DND-41 (cell line): Measurements from ENCODE around the gene RBFOX1.

Source experiments
- ATAC-seq: fragments of 200-7000 bp; cut with Tn5 transposase; 3 replicates; pipeline ENCODE4 v1.9.1; 2021; ENCODE audit warnings: low read depth; ENCODE audit not compliant: insufficient read depth
- DNase-seq: peaks from one replicate; pipeline ENCODE4 v3.0.0-alpha.2; 2020
- H2AFZ ChIP-seq: 2 replicates; pipeline ENCODE4 v1.6.0; 2012; ENCODE audit warnings: low read depth, low read length
- H3K27ac ChIP-seq: 2 replicates; pipeline ENCODE4 v1.5.1; 2012; ENCODE audit warnings: low read length, inconsistent platforms
- H3K27me3 ChIP-seq: fragments of 200-600 bp; sonication (generic); 2 replicates; pipeline ENCODE4 v1.6.0; 2012; ENCODE audit warnings: low read length, mild to moderate bottlenecking, inconsistent platforms; ENCODE audit not compliant: insufficient read depth, poor library complexity
- H3K36me3 ChIP-seq: 2 replicates; pipeline ENCODE4 v1.5.1; 2012; ENCODE audit warnings: low read length, inconsistent platforms; ENCODE audit not compliant: insufficient read depth
- H3K4me1 ChIP-seq: 2 replicates; pipeline ENCODE4 v1.5.1; 2012; ENCODE audit warnings: mild to moderate bottlenecking, low read length; ENCODE audit not compliant: insufficient read depth
- H3K4me2 ChIP-seq: 2 replicates; pipeline ENCODE4 v1.6.0; 2012; ENCODE audit warnings: mild to moderate bottlenecking, moderate library complexity, low read length, inconsistent platforms; ENCODE audit not compliant: insufficient read depth
- H3K4me3 ChIP-seq, 2 experiments: fragments of 200-600 bp in 1 of 2; shearing (Covaris generic) in 1 of 2; 2 replicates each; pipeline ENCODE4 v1.5.1; 2012 to 2016; ENCODE audit warnings: inconsistent platforms in 2 of 2, low read length in 2 of 2, mild to moderate bottlenecking in 2 of 2, low read depth in 1 of 2, moderate library complexity in 1 of 2
- H3K79me2 ChIP-seq: 2 replicates; pipeline ENCODE4 v1.6.0; 2012; ENCODE audit warnings: low read length, inconsistent platforms; ENCODE audit not compliant: insufficient read depth
- H3K9ac ChIP-seq: 2 replicates; pipeline ENCODE4 v1.6.0; 2012; ENCODE audit warnings: low read depth, mild to moderate bottlenecking, inconsistent platforms, low read length, moderate library complexity
- H3K9me3 ChIP-seq: 2 replicates; pipeline ENCODE4 v1.5.1; 2012; ENCODE audit warnings: low read length, moderate library complexity, mild to moderate bottlenecking, inconsistent platforms; ENCODE audit not compliant: insufficient read depth, severe bottlenecking
- H4K20me1 ChIP-seq: 2 replicates; pipeline ENCODE4 v1.6.0; 2012; ENCODE audit warnings: low read length; ENCODE audit not compliant: insufficient read depth
- CTCF ChIP-seq: IDR thresholded peaks from 2 replicates; pipeline ENCODE4 v1.5.1; 2012; ENCODE audit warnings: borderline replicate concordance, low read length, moderate library complexity, mild to moderate bottlenecking; ENCODE audit not compliant: poor library complexity, severe bottlenecking; ENCODE audit errors: extremely low read depth
- EZH2 ChIP-seq: IDR thresholded peaks from 3 replicates; pipeline ENCODE4 v1.6.1; 2012; ENCODE audit warnings: borderline replicate concordance, low read depth, mild to moderate bottlenecking, moderate library complexity, low read length, inconsistent platforms; ENCODE audit not compliant: severe bottlenecking

The RBFOX1 gene

GRCh38 chr16:7703672-7704071, 371.0 kb downstream of the RBFOX1 start:
- Histone ChIP-seq H3K36me3 (no peaks in the 10 kb centered on the region), H3K79me2 (no peaks in the 10 kb centered on the region), H3K9ac (no peak overlapping the region), H3K4me1 (no peaks in the 10 kb centered on the region), H4K20me1 (no peaks in the 10 kb centered on the region), H3K4me2 (no peak overlapping the region), H3K27me3 (no peaks in the 10 kb centered on the region), H3K27ac (no peak overlapping the region), H3K4me3 (no peak overlapping the region), H3K9me3 (no peaks in the 10 kb centered on the region), H2AFZ (no peak overlapping the region)
- DNase-seq (no peak), ATAC-seq (no peak)
- no peak for TF ChIP-seq EZH2
- TF ChIP-seq CTCF, result no peak

GRCh38 chr16:7705885-7706284, 373.2 kb downstream of the RBFOX1 start:
- no peaks in the 10 kb centered on the region for H3K4me1 ChIP-seq
- no peak overlapping the region for H3K27ac ChIP-seq
- TF ChIP-seq EZH2, result no peak
- TF ChIP-seq CTCF, result no peak
- no peak overlapping the region for H3K9ac ChIP-seq
- H3K4me2 ChIP-seq, result no peak overlapping the region
- no peaks in the 10 kb centered on the region for H3K9me3 ChIP-seq
- no peak overlapping the region for H2AFZ ChIP-seq
- ATAC-seq, result no peak
- DNase-seq, result no peak
- H3K36me3 ChIP-seq, result no peaks in the 10 kb centered on the region
- no peaks in the 10 kb centered on the region for H3K79me2 ChIP-seq
- no peak overlapping the region for H3K4me3 ChIP-seq
- H4K20me1 ChIP-seq, result no peaks in the 10 kb centered on the region
- H3K27me3 ChIP-seq, result no peaks in the 10 kb centered on the region

- Histone ChIP-seq H3K4me3 (no peak overlapping the region), H3K9me3 (no peaks in the 10 kb centered on the region), H3K4me2 (no peak overlapping the region), H3K79me2 (no peaks in the 10 kb centered on the region), H3K27me3 (no peaks in the 10 kb centered on the region), H4K20me1 (no peaks in the 10 kb centered on the region), H2AFZ (no peak overlapping the region), H3K9ac (no peak overlapping the region), H3K4me1 (no peaks in the 10 kb centered on the region), H3K36me3 (no peaks in the 10 kb centered on the region), H3K27ac (no peak overlapping the region)
- no peak for ATAC-seq
- TF ChIP-seq EZH2 (no peak), CTCF (no peak)
- no peak for DNase-seq
Observed at GRCh38 chr16:7709186-7709585, 376.5 kb downstream of the RBFOX1 start.

- Histone ChIP-seq H3K27ac (no peak overlapping the region), H3K9ac (no peak overlapping the region), H3K4me2 (no peak overlapping the region), H3K79me2 (no peaks in the 10 kb centered on the region), H2AFZ (no peak overlapping the region), H3K36me3 (no peaks in the 10 kb centered on the region), H4K20me1 (no peaks in the 10 kb centered on the region), H3K27me3 (no peaks in the 10 kb centered on the region), H3K9me3 (no peaks in the 10 kb centered on the region), H3K4me3 (no peak overlapping the region), H3K4me1 (no peaks in the 10 kb centered on the region)
- no peak for ATAC-seq
- no peak for DNase-seq
- TF ChIP-seq CTCF, result no peak
- no peak for TF ChIP-seq EZH2
Observed at GRCh38 chr16:7713244-7713643, 380.6 kb downstream of the RBFOX1 start.
